ENCODE results near the gene DENND5A.

DENND5A gene

GRCh38 chr11:9302448-9302847 is 37.3 kb upstream of the DENND5A start:
- TF ChIP-seq CTCF (IDR thresholded peaks at IDR 0.05) = no peak
- Histone ChIP-seq H3K27ac (no peak overlapping the region), H3K36me3 (peaks cover 5% of the 10 kb centered on the region), H3K9me3 (no peaks in the 10 kb centered on the region), H3K4me3 (ENCODE audit: low read depth in 1 of 2, low read length in 1 of 2) (no peak overlapping the region), H3K4me1 (ENCODE audit: control insufficient read depth in 1 of 2, insufficient read depth in 1 of 2, low read depth in 1 of 2, low read length in 1 of 2) (no peaks in the 10 kb centered on the region), H3K27me3 (no peaks in the 10 kb centered on the region)

- Histone ChIP-seq H3K4me1 (ENCODE audit: control insufficient read depth in 1 of 2, insufficient read depth in 1 of 2, low read depth in 1 of 2, low read length in 1 of 2) (no peaks in the 10 kb centered on the region), H3K27me3 (no peaks in the 10 kb centered on the region), H3K27ac (no peak overlapping the region), H3K4me3 (ENCODE audit: low read depth in 1 of 2, low read length in 1 of 2) (no peak overlapping the region), H3K36me3 (peaks cover 5% of the 10 kb centered on the region), H3K9me3 (no peaks in the 10 kb centered on the region)
- TF ChIP-seq CTCF (IDR thresholded peaks at IDR 0.05) = no peak
Measured at GRCh38 chr11:9301720-9302119, 36.6 kb upstream of the DENND5A start.

GRCh38 chr11:9293646-9294045 is 28.5 kb upstream of the DENND5A start:
- Histone ChIP-seq H3K4me1 (ENCODE audit: control insufficient read depth in 1 of 2, insufficient read depth in 1 of 2, low read depth in 1 of 2, low read length in 1 of 2) (no peaks in the 10 kb centered on the region), H3K27me3 (no peaks in the 10 kb centered on the region)
- TF ChIP-seq CTCF (IDR thresholded peaks at IDR 0.05) = no peak

GRCh38 chr11:9285850-9286587 is 20.9 kb upstream of the DENND5A start:
- no peaks in the 10 kb centered on the region for H3K27me3 ChIP-seq
- H3K9me3 ChIP-seq = no peaks in the 10 kb centered on the region
- no peak overlapping the region for H3K27ac ChIP-seq
- H3K36me3 ChIP-seq = peaks cover 4% of the 10 kb centered on the region
- no peak for TF ChIP-seq CTCF (IDR thresholded peaks at IDR 0.05)
- H3K4me1 ChIP-seq (ENCODE audit: control insufficient read depth in 1 of 2, insufficient read depth in 1 of 2, low read depth in 1 of 2, low read length in 1 of 2) = no peaks in the 10 kb centered on the region
- H3K4me3 ChIP-seq (ENCODE audit: low read depth in 1 of 2, low read length in 1 of 2) = no peak overlapping the region

More at GRCh38 chr11:9293646-9294045, 28.5 kb upstream of the DENND5A start:
- no peaks in the 10 kb centered on the region for H3K9me3 ChIP-seq
- H3K27ac ChIP-seq = no peak overlapping the region
- no peak overlapping the region for H3K4me3 ChIP-seq (ENCODE audit: low read depth in 1 of 2, low read length in 1 of 2)
- H3K36me3 ChIP-seq = peaks cover 7% of the 10 kb centered on the region

- TF ChIP-seq CTCF (IDR thresholded peaks at IDR 0.05) = no peak
- H3K27ac ChIP-seq = no peak overlapping the region
- H3K9me3 ChIP-seq = no peaks in the 10 kb centered on the region
- H3K36me3 ChIP-seq = peaks cover 6% of the 10 kb centered on the region
- no peak overlapping the region for H3K4me3 ChIP-seq (ENCODE audit: low read depth in 1 of 2, low read length in 1 of 2)
- H3K27me3 ChIP-seq = no peaks in the 10 kb centered on the region
- H3K4me1 ChIP-seq (ENCODE audit: control insufficient read depth in 1 of 2, insufficient read depth in 1 of 2, low read depth in 1 of 2, low read length in 1 of 2) = no peaks in the 10 kb centered on the region
Measured at GRCh38 chr11:9280655-9281301, 15.6 kb upstream of the DENND5A start.
